Islet precursor cell (in vitro differentiated cells): ENCODE results near the gene MCC.

Experiments
- DNase-seq: peaks from one replicate; pipeline ENCODE4 v3.0.0-alpha.2; 2018

The MCC gene

DNA sequence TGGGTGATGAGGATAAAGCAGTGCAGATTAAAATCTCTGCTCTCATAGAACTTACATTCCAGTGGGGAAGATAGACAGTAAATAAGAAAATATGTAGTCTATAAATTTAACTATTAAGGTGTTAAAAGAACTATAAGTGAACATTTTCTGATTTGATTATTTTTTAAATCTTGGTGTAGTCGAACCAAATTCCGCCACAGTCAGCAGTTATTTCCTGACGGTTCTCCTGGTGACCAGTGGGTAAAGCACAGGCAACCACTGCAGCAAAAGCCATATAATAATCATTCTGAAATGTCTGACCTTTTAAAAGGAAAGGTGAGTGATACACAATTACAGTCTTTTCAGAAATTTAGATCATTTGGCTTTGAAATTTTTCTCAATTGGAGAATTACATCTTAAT lies 484.5 kb downstream of the MCC start:
- DNase-seq: no peak

- no peak for DNase-seq
Measured at GRCh38 chr5:113002423-113002822, 485.8 kb downstream of the MCC start.

GRCh38 chr5:113000466-113000865 lies 487.8 kb downstream of the MCC start:
- no peak for DNase-seq

- DNase-seq: no peak
Measured at GRCh38 chr5:112998296-112998695, 490.0 kb downstream of the MCC start.

GRCh38 chr5:112996830-112997374 lies 491.4 kb downstream of the MCC start:
- no peak for DNase-seq

GRCh38 chr5:112995764-112996618 lies 492.3 kb downstream of the MCC start:
- DNase-seq: peak; percentile 74

GRCh38 chr5:112986224-112986623 lies 502.0 kb downstream of the MCC start:
- no peak for DNase-seq

DNA sequence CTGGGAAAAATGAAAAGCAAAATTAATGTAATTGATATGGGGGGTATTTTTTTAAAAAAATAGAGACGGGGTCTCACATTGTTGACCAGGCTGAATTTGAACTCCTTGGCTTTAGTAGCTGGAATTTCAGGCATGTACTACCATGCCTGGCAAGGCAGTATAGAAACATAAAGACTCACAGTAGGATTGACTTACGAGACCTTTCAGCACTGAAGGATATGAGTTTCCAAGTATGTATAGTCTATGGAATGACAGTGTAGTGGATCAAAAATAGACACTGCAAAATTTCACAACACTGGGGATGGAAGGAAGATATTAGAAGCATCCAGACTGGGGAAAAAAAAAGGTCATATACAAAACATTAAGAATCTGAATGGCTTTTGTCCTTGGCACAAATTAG lies 504.9 kb downstream of the MCC start:
- no peak for DNase-seq

- no peak for DNase-seq
Measured at GRCh38 chr5:112979723-112980122, 508.5 kb downstream of the MCC start.

- no peak for DNase-seq
Measured at GRCh38 chr5:112978836-112979235, 509.4 kb downstream of the MCC start.

DNA sequence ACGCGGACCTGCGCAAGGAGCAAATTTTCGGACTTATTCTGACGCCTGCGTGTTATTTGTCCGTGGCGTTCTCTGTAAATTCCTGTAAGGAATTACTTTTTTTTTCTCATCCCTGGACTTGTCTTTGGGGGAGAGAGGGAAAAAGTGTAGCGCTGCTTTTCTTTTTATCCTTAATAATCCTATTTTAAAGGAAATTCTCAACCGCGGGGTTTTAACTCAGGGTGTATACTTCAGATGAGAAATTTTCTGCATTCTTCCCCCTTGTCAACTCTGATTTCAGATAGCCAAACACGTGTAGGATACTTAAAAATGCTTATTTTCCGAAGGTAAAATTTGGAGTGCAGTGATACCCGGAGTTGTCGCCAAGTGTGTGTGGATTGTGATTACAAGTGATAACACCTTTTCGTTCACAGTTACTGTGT lies 510.8 kb downstream of the MCC start:
- no peak for DNase-seq

- DNase-seq: peak; percentile 99
Measured at GRCh38 chr5:112976432-112977309, 511.6 kb downstream of the MCC start, which contains the start of gene DCP2. TSS of gene DCP2 (plus strand) at chr5:112976798. CDS start at chr5:112976934, 136 bp downstream.

- DNase-seq: no peak
Measured at GRCh38 chr5:112975721-112976431, 512.4 kb downstream of the MCC start.

DNA sequence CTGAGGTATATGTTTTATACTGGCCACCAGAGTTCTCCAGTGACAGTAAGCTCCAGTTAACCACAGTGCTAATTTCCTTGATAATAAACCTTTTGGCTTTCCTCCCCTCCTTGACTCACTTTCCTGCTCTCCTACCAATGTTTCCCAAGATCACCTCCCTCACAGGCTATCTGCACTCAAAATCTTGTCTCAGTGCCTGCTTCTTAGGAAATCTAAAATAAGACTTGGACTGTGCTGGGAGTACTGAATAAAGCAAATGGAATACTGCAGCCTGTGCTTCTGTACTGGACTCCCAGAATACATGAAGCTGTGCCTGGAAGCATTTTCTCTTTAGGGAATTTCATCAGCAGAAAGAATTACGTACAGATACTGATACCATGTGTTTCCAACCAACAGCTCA lies 513.4 kb downstream of the MCC start:
- no peak for DNase-seq

DNA sequence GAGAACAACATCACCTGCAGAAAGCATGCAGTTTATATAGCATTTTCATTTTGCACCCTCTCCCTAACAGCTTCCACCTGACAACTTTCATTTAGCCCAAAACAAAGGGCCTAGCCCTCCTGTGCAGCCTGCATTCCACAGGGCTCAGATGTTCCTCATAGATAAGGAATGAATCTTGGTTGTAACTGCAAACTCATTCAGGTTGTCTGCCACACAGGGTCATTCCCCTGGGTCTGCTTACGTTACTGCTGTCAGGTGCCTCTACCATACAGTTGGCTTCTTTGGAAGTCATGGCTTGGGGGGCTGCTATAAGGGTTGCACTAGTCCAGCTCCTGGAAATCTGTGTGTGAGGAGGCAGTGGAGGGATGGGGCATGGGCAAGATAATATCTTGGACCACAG lies 514.3 kb downstream of the MCC start:
- peak; percentile 72 for DNase-seq

DNA sequence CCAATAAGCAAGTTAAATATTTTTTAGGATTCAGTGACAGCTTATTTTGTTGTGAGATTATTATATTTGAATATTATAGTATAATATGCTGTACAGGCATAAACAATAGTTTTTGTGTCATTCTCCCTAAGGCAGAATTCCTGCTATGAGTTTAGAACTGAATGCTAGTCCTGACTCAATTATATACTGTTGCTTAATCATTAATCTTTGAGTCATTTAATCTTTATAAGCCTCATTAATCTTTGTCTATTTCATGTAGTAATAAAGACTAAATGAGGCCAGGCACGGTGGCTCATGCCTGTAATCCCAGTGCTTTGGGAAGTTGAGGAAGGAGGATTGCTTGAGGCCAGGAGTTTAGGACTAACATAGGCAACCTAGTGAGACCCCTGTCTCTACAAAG lies 515.2 kb downstream of the MCC start:
- no peak for DNase-seq
